COR-L47 (cell line): ENCODE data around the gene DNPH1.

Source experiments
- DNase-seq: peaks from one replicate; lab custom pipeline; 2025; lab: John Stamatoyannopoulos, UW

DNPH1 gene, protein sequence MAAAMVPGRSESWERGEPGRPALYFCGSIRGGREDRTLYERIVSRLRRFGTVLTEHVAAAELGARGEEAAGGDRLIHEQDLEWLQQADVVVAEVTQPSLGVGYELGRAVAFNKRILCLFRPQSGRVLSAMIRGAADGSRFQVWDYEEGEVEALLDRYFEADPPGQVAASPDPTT

GRCh38 chr6:43228951-43229802, at the start of gene DNPH1:
DNPH1 (minus strand) TSS chr6:43229481; CDS start chr6:43229456, 25 bp downstream.
- DNase-seq: peak; percentile 56

GRCh38 chr6:43278524-43279078, 49.3 kb upstream of the DNPH1 start:
- no peak for DNase-seq

DNA sequence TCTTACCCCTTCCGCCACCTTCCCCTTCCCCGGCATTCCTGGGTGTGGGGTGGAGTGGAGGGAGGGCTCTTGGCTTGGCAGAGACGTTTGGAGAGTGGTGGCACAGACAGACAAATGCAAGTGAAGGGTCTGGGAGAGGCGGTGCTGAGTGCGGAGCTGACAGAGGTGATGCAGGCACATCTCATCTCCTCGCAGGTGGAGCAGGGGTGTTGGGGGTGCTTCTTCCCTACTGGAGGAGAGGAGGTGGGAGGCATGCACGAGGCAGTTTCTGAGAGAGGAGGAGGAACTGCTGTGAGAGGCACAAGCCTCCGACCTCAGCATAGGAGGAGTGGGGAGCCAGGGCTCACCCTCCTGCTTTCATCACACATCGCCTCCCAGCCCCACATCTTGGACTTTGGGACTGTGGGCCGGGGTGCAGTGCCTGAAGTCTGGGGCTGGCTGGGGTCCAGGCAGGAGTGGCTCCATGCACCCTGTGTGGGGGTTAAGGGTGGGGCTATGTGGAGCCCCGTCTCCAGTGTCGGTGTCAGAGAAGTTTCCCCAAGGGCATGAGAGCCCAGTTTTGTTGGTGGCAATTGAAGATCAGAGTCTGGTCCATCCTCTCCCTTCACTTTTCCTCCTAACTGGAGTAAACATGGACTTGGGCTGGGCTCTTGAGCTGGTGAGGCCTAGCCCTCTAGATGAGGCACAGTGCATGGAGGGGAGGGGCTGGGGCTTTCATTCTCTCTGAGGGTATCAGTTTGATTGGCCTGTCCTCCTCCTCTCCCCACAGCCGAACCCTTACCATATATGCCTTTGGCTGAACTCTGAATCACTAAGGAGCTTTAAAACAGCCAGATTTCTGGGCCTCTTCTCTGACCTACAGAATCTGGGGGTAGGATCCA, 48.6 kb upstream of the DNPH1 start:
- no peak for DNase-seq

- DNase-seq: no peak
Measured at GRCh38 chr6:43277306-43277642, 48.0 kb upstream of the DNPH1 start.

- DNase-seq: no peak
Measured at GRCh38 chr6:43276577-43277305, 47.5 kb upstream of the DNPH1 start.

DNA sequence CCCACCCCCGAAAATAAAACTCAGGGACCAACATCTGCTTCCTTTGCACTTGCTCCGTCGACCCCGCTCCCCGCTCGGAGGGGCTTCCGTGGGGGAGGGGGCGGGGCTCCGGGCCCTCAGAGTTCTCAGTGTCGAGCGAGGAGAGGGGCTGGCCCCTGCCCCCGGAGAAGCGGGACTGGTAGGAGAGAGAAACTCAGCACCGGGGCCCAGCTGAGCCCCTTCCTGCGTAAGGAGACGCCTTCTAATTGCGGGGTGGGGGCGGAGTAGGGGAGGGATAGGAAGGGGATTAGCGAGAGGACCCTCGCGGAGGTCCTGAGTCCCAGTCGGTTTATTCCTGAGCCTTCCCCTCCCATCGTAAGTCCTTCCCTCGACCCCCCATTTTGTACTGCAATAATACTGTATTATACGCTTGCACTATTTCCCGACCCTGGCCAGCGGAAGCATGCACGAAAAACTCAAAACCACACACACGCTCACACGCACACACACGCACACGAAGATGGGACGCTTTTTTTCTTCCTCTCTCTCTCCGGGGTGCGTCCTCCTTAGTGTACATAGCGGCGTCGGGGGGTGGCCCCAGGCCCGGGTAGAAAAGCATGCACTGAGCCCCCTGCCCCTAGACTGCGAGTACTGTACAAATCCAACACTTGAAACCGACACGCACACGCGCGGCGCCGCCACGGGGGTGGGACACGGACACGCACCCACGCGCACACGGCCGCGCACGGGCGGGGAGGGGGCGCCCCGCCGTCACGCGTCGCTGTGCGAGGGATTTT, 46.7 kb upstream of the DNPH1 start:
- DNase-seq: no peak

DNA sequence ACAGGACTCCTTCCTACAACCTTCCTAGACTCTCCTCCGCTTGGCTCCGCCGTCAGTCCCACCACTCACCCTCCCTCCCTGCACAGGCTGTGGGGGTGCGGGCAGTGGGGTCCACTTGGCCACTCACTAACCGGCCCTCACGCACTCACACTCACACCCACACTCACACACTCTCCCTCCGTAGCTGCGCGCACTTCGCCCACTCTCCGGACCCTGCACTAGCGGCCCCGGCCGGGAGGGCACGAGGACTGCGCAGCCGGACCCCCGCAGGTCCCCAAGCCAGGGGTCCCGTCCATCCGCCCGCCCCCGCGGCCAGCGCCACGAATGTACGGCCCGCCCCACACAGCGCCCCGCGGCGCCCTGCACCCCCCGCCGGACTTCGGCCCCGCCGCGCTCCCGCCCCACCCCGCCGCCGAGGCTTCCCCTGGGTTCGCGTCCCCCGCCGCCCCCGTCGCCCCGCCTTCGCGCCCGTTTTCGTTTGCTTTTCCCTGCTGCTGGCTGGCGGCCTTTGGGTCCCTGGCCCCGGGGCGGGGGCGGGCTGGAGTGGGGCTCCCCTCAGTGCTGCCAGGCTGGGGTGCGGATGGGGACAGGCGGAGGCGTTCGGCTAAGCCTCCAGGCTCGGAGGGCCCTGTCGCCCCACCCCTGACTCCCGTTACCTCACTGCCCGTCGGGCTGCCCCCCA, 45.8 kb upstream of the DNPH1 start:
- DNase-seq: peak; percentile 17

DNA sequence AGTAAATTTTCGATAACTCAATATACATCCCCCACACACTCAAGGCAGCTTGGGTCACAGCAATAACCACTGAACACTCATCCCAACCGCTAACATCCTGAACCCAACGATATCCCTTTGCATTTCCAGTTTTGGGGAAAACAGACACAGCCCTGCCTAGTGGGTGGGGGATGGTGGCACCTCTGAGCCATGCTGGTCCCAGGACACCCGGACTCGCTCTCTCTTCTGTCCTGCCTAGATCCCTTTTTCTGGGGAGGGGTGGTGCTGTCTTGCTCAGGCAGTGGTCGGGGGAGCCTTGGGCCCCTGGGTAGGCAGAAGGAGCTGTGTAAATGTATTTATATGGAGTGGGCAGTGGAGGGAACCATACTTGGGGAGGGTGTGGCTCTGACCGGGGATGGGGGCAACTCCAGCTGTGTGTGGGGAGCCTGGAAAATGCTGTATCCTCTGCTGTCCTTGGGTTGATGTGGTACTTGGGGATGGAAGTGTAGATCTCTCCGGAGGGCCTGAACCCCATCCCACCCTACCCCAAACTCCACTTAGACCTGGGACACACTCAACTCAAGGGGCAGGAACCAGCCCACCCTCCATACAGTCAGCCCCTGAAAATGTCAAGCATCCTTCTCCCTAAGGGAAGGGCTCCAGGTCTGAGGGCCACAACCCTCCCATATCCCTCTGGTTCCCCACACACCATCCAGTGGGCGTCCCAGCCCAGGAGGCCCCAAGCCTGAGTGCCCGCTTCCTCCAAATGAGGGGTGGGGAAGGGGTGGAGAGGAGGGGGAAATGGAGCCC, 45.0 kb upstream of the DNPH1 start:
- no peak for DNase-seq

GRCh38 chr6:43273707-43274106, 44.4 kb upstream of the DNPH1 start:
- no peak for DNase-seq

DNA sequence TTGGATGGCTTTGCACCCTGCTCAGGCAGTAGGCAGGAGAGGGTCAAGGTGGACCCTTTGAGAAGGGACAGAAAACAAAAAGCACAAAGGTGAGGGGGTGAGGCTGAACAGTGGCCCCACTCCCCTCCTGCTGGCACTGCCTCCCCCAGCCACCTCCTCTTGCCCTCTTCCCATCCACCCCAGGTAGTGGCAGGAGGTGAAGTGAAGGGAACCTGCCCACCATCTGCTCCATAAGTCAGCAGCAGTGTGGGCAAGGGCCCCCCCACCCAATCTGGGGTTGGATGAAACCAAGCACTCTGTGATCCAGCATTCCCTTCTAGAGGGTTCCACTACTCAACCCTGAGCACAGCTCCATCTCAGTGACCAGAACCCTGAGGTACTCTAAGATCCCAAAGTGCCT, 42.7 kb upstream of the DNPH1 start:
- no peak for DNase-seq

DNA sequence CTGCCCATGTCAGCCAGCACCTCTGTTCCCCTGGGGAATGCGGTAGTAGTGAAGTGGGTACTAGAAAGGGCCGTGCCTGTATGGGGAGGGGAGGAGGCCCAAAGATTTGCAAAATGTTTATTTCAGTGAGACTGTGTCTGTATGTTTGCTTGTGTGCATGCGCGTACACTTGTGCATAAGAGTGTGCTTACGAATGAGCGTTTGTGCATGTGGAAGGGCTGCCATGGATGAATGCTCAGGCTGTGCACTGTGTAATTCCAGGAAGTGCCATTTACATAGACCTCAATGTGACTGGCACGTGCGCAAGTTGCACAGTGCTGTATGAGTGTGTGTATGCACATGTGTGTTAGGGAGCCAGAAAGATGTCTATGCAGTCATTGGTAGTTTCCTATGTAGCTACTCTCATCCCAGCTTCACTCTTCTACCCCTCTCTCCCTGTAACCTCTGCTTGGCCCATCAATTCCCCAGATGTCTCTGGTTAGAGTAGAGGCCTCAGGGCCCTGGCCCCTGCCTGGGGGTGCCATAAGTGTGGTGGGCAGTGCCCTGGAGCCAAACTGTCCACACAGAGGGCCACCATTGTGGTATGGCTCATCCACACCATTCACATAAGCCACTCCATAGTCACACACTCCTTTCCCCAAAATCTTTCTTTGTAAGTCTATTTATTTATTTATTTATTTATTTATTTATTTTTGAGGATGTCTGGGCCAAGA, 42.0 kb upstream of the DNPH1 start:
- no peak for DNase-seq

DNA sequence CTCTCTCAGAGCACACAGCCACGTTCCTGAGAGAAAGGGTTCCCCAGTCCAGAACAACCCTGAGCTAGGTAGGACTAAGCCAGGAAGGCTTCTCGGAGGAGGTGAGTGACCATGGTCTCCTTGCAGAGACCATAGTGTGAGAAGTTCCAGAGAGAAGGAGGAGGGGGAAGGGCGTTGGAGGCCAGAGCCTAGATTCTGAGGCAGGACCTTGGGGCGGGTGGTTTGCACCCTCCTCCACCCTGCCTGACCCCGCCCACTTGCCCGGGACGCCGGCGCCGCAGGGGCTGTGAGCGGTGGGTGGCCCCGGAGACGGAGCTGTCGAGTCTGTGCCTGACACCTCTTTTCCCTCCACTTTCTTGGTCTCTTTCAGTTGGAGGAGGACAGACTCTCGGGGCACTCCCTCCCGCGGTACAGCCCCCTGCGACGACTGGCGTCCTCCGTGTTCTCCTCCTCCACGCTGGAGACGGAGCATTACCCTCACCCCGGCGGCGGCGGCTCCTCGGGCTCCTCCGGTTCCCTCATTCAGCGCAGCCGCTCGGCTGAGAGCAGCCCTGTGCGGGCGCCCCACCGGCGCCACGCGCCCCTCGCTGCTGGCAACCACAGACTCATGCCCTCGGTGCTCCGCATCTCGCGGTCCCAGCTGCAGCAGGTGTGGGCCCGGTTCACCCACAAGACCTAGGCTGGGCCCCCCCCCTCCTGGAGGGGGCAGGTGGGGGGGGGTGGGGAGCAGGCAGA, 40.2 kb upstream of the DNPH1 start:
- DNase-seq: no peak

DNA sequence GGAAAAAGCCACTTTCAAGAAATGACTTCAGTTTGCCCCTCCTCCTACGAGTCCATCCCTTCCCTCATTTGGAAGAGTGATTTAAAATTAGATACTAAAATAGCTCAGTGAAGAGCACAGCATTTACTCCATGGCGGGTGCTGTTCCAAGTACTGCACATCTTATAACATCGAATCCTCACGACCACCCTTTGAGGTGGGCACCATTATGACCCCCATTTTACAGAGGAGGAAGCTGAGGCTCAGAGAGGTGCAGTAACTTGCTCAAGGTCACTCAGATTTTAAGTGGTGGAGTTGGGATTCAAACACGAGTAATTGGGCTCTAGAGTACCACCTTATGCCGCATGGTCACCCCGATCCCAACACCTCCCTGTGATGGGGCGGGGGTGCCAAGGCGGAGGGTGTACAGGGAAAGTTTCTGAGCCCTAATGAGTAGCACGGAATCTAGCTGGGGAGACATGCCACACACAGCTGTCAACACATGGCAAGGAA, 39.5 kb upstream of the DNPH1 start:
- no peak for DNase-seq

DNA sequence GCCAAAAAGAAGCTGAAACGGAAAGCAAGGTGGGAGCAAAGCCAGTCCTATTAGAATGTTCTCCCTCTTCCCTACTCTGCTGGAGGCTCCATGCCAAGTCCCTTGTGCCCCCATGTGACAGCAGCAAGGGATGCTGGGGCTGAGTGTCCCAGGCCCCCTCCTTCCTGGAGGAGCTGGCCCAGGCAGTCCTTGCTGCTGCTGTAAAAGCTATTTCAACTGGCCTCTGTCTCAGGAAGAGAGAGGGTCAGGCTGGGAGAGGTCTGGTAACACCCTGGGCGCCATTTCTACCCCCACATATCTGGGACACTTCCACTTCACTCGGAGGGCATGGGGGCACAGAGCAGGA, 39.0 kb upstream of the DNPH1 start:
- DNase-seq: no peak

DNA sequence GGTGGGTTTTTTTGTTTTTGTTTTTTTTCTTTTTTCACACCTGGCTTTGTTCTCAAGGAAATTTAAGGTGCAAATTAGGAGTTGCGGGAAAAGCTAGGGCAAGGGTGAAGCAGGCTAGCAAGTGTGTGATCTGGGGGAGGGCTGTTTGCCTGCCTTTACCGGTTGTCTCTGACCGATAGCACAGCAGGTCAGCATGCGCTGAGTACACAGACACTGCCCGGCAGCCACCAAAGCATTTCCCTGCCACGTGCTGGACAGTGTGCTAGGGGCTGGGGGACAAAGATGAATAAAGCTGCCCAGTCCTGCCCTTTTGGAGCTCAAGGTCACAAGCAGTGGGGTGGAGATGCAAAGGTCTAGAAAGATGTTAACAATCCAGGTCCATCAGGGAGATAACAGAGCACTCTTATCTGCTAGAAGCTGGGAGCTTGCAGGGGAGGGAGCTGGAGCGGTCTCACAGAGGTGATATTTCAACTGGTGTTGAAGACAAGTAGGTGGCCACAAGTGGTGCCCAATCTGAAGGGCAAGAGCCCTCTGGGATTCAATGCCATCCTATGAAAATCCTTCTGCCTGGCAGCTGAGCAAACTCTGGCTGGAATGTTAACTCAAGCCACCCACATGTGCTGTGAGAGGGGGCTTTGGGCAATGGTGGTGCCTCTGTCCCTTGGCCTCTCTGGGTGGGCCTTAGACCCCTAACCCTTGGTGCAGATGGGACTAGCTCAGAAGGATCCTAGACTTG, 38.5 kb upstream of the DNPH1 start:
- no peak for DNase-seq

DNA sequence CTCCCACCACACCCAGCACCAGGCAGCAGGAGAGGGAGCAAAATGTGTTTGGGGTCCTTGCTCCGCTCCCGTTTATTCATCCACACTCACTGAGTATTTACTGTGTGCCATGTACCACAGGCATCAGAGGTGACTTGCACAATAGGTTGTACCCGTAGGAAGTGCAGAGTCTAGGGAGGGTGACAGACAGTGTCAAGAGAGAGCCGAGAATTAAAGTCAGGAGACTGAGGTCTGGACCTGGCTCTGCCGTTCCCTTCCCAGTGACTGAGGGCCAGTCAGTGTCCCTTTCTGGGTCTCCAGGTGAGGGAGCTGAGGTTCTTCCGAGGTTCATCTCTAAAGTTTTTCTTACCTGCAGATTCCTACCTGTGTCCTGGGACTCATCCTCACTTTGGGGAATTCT, 36.3 kb upstream of the DNPH1 start:
- no peak for DNase-seq

DNA sequence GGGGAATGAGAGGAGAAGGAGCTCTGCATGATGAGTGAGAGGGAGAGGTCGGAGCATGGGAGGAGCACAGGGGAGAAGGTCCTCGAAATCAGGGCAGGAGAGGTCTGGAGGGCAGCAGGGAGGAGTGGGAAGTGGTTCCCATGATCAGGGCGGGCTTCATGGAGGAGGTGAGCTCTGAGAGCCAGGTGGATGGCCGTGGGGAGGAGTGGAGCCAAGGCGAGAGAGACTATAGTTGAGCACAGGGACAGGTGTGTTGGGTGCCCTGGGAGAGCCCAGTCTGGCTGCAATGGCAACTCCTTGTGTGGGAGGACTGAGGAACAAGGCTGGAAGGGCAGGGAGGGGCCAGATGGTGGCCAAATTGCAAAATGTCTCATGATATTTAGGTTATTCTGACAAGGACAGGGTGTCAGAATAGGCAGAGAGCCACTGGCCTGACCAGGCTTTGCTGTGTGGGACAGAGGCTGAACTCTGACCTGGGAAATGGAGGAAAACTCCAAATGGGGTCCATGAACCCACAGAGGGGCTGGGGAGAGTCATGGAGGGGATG, 35.4 kb upstream of the DNPH1 start:
- DNase-seq: no peak
